ENCODE data around the gene MACROD2.

MACROD2 gene

DNA sequence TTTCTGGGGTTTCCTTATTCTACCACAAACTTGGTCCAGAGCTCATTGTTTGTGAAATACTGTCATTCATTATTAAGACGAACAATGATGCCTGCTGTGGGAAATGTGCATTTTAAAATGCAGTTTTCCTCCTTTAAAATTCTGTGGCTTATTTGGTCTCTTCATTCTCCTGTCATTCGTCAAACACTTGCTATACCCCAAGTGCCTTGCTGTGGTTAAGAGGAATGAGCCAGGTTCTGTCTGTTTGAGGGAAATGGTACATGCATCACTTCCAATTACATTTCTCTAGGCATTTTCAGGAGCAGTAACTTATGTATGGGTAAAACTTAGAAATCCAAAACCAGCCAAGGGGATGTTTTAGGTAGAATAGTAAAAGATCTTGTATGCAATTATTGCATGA, 1490.2 kb downstream of the MACROD2 start:
- TF ChIP-seq POLR2AphosphoS5 (IDR thresholded peaks at IDR 0.05; ENCODE audit: low read depth, low read length) (no peak), SIN3A (IDR thresholded peaks at IDR 0.05; ENCODE audit: borderline replicate concordance, insufficient read depth, low read length) (no peak), FOXP2 (optimal IDR thresholded peaks at IDR 0.05; ENCODE audit: borderline replicate concordance, extremely low read depth, extremely low read length, insufficient read depth) (no peak), TAF1 (IDR thresholded peaks at IDR 0.05; ENCODE audit: borderline replicate concordance, insufficient read depth, low read length) (no peak)
- TF ChIP-seq, protein P1, sequence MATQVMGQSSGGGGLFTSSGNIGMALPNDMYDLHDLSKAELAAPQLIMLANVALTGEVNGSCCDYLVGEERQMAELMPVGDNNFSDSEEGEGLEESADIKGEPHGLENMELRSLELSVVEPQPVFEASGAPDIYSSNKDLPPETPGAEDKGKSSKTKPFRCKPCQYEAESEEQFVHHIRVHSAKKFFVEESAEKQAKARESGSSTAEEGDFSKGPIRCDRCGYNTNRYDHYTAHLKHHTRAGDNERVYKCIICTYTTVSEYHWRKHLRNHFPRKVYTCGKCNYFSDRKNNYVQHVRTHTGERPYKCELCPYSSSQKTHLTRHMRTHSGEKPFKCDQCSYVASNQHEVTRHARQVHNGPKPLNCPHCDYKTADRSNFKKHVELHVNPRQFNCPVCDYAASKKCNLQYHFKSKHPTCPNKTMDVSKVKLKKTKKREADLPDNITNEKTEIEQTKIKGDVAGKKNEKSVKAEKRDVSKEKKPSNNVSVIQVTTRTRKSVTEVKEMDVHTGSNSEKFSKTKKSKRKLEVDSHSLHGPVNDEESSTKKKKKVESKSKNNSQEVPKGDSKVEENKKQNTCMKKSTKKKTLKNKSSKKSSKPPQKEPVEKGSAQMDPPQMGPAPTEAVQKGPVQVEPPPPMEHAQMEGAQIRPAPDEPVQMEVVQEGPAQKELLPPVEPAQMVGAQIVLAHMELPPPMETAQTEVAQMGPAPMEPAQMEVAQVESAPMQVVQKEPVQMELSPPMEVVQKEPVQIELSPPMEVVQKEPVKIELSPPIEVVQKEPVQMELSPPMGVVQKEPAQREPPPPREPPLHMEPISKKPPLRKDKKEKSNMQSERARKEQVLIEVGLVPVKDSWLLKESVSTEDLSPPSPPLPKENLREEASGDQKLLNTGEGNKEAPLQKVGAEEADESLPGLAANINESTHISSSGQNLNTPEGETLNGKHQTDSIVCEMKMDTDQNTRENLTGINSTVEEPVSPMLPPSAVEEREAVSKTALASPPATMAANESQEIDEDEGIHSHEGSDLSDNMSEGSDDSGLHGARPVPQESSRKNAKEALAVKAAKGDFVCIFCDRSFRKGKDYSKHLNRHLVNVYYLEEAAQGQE (IDR thresholded peaks at IDR 0.05; ENCODE audit: insufficient read depth in 1 of 2, low read depth in 2 of 2, low read length in 2 of 2), result no peak

DNA sequence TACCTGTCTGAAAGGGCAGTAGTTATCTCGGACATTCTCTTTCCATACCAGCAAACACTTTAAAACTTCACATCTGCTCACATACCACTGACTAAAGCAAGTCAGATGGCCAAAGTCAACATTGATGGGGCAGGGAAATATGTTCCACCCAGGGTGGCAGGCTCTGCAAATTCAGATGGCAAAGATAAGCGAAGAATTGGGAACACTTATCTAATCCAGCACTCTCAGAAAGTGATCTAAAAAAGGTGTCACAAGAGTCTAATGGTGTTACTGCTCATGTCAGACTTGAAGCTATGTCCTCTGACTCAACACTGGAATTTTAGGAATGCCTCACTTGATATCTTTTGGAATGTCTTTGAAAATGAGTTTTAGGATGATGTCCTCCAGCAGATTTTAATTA, 1491.7 kb downstream of the MACROD2 start:
- TF ChIP-seq FOXP2 (optimal IDR thresholded peaks at IDR 0.05; ENCODE audit: borderline replicate concordance, extremely low read depth, extremely low read length, insufficient read depth), result no peak
- TF ChIP-seq, protein P1 (IDR thresholded peaks at IDR 0.05; ENCODE audit: insufficient read depth in 1 of 2, low read depth in 2 of 2, low read length in 2 of 2), result no peak
- TF ChIP-seq POLR2AphosphoS5 (IDR thresholded peaks at IDR 0.05; ENCODE audit: low read depth, low read length), result no peak
- no peak for TF ChIP-seq SIN3A (IDR thresholded peaks at IDR 0.05; ENCODE audit: borderline replicate concordance, insufficient read depth, low read length)
- no peak for TF ChIP-seq TAF1 (IDR thresholded peaks at IDR 0.05; ENCODE audit: borderline replicate concordance, insufficient read depth, low read length)

DNA sequence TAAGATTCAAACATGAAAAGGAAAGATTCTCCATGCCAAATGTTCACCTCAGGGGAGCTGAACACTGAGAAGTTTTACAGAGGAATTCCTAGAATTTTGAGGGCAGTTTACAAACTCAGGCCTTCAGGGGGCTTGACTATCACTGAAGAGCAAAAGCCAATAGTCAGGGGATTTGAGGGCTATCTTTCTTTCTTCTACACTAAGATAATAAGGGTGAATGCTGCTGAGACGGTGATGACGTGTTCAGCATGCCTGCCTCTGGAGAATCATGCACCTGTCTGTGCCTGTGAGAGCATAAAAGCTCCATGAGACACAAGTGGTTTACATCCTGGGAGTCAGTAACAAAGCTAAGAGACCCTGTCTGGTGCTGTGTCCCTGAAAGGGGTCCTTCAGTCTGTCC, 1492.4 kb downstream of the MACROD2 start:
- TF ChIP-seq SIN3A (IDR thresholded peaks at IDR 0.05; ENCODE audit: borderline replicate concordance, insufficient read depth, low read length) (no peak), FOXP2 (optimal IDR thresholded peaks at IDR 0.05; ENCODE audit: borderline replicate concordance, extremely low read depth, extremely low read length, insufficient read depth) (no peak), POLR2AphosphoS5 (IDR thresholded peaks at IDR 0.05; ENCODE audit: low read depth, low read length) (no peak), TAF1 (IDR thresholded peaks at IDR 0.05; ENCODE audit: borderline replicate concordance, insufficient read depth, low read length) (no peak)
- TF ChIP-seq, protein P1 (IDR thresholded peaks at IDR 0.05; ENCODE audit: insufficient read depth in 1 of 2, low read depth in 2 of 2, low read length in 2 of 2), result no peak

DNA sequence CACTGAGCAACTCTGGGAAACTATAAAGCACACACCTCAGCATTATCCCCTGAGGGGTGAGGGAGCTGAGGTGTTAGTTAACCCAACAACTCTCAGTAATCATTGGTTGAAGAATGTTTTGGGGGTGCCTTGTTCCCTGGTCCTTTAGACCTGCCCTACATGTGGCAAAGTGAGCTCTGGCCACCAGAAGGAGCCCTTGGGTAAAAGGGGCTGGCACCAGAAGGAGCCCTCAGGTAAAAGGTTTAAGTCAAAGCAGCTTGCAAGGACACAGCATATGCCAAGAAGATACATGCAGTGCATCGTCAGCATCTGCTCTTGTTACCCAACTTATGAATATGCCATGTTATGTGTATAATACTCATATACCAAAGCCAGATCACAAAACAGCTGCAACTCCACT, 1496.3 kb downstream of the MACROD2 start:
- TF ChIP-seq SIN3A (IDR thresholded peaks at IDR 0.05; ENCODE audit: borderline replicate concordance, insufficient read depth, low read length) (no peak), FOXP2 (optimal IDR thresholded peaks at IDR 0.05; ENCODE audit: borderline replicate concordance, extremely low read depth, extremely low read length, insufficient read depth) (no peak), TAF1 (IDR thresholded peaks at IDR 0.05; ENCODE audit: borderline replicate concordance, insufficient read depth, low read length) (no peak), POLR2AphosphoS5 (IDR thresholded peaks at IDR 0.05; ENCODE audit: low read depth, low read length) (no peak)
- TF ChIP-seq, protein P1 (IDR thresholded peaks at IDR 0.05; ENCODE audit: insufficient read depth in 1 of 2, low read depth in 2 of 2, low read length in 2 of 2), result no peak

DNA sequence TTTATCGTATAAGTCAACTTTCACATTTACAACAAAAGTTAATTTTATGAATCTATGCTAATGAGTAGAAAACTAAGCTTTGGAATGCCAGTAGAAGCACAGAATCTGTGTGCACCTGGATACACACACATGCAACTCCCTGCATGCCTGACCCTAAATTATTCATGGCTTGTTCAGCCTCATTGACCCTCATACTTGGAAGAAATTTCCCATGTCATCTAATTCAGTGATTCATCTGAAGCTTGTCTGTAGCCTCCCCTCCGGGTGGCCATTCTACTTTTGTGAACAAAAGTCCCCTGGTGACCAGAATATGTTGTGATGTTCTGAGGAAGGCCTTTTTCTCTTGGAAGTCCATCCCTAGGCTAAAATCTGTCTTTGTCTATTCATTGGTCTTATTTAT, 1499.5 kb downstream of the MACROD2 start:
- TF ChIP-seq TAF1 (IDR thresholded peaks at IDR 0.05; ENCODE audit: borderline replicate concordance, insufficient read depth, low read length) (no peak), SIN3A (IDR thresholded peaks at IDR 0.05; ENCODE audit: borderline replicate concordance, insufficient read depth, low read length) (no peak), POLR2AphosphoS5 (IDR thresholded peaks at IDR 0.05; ENCODE audit: low read depth, low read length) (no peak), FOXP2 (optimal IDR thresholded peaks at IDR 0.05; ENCODE audit: borderline replicate concordance, extremely low read depth, extremely low read length, insufficient read depth) (no peak)
- TF ChIP-seq, protein P1 (IDR thresholded peaks at IDR 0.05; ENCODE audit: insufficient read depth in 1 of 2, low read depth in 2 of 2, low read length in 2 of 2), result no peak
